Right forelimb (tissue), 1 donor: Measurements from ENCODE around the gene SLC22A25.
"Not testable (repeated sequence)": the region's sequence is repeated elsewhere in the genome, so short reads cannot be mapped to it uniquely, and the experiment has no call there.

Experiments used
- DNase-seq: peaks from one replicate; pipeline ENCODE4 v3.0.0-alpha.2; 2018

SLC22A25 gene

DNA sequence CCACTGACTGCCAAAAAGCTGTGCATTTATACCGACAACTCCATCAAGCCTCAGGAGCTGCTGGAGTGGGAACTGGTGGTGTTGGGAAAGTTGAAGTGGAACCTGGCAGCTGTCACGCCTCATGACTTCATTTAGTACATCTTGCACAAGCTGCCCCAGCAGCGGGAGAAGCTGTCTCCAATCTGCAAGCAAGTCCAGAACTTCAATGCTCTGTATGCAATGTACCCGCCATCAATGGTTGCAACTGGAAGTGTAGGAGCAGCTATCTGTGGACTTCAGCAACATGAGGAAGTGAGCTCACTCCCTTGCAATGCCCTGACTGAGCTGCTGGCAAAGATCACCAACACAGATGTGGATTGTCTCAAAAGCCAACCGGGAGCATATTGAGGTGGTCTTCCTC, at the start of gene SLC22A25:
TSS of gene SLC22A25 (minus strand) at position 67 of the 400 bp plus-strand sequence. CDS start 13,947 bp downstream, outside the sequence.
- DNase-seq: no peak

DNA sequence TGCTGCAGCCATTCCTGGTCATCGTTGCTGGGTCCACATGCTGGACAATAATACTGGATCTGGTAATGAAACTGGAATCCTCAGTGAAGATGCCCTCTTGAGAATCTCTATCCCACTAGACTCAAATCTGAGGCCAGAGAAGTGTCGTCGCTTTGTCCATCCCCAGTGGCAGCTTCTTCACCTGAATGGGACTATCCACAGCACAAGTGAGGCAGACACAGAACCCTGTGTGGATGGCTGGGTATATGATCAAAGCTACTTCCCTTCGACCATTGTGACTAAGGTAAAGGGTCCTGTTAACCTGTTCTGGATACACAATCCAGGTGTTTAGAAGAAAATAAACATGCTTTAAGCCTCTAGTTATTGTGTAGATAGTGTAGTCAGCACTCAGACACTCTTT, 46.9 kb upstream of the SLC22A25 start:
- DNase-seq: no peak

DNA sequence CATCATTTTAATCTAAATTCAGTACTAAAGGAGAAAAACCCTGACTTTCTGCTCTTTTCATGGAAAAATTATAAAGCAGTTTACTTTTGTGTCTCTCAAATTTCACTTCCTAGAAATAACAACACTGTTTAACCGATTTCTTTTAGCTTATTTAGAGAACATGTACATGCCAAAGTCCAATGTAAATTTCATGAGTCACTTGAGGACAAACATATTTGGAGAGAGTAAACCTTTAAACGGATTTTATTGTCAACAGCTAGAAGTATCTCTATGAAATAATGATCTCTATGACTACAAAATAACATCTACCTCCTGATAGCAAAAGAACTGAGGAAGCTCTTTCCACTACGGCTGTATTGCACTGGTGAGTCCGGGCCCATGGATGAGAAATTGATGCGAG, 46.3 kb upstream of the SLC22A25 start:
- DNase-seq: no peak

GRCh38 chr11:63282579-63282978, 39.2 kb upstream of the SLC22A25 start:
- DNase-seq: no peak

GRCh38 chr11:63280920-63281319, 37.5 kb upstream of the SLC22A25 start:
- no peak for DNase-seq

DNA sequence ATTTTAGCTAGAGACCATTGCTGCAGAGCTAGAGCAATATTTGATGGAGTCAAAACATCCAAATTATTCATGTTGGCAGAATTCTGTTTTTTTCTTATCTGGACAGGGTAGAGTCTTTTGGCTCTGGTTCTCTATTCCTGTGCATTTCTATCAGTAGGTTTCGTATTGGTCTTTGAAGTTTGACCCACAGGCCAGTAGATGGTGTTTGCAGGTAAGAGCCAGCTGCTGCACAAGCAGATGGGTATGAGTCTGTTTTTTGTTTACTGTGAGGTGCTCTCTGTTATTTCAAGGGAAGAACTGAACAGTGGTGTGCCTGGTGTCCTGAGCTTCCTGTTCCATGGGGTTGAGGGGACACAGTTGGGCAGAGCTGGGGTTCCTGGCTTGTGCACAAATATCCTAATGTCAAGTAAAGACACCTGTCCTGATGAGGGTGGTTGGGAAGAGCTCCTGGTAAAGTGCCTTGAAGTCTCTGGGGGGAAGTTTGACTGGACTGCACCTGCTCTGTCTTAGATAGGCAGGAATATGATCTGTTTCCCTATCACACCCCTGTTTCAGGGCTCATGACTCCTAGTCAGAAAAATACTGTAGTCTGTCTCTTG, 34.0 kb upstream of the SLC22A25 start:
- no peak for DNase-seq

GRCh38 chr11:63274776-63275175, 31.4 kb upstream of the SLC22A25 start:
- DNase-seq: no peak

DNA sequence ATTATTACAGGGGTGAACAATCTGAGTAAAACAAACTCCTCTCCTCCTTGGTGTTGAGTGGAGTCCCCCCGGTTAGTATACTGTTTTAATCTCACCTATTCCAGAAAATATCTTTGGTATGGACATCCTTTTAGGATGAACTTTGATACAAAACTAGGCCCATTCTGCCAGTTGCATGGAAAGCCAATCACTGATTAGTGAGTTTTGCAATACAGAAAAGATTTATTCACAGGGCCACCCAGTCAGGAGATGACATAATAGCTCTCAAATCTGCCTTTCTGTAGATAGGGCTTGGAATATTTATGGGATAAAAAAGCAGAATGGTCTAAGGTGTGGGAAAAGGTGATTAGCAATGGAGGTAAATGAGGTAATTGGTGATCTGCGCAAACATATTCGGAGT, 30.3 kb upstream of the SLC22A25 start:
- DNase-seq: no peak

DNA sequence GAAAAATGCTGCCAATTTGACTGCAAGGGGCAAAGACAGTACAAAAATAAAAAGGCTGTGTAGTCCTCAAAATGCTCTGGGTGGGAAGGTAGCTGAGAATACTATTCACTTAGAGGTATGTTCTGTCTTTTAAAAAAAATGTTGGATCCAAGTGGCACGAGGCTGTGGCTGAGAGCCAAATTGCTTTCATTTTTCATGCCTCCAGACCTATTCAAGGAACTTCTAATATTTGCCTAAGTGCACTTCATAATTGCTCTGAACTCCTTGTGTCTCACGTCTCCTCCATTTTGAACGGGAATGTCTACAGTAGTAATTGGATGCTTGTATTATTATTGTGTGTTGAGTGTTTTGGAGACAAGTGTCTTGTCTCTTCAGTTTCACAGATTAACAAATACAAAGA, 19.1 kb upstream of the SLC22A25 start:
- no peak for DNase-seq

DNA sequence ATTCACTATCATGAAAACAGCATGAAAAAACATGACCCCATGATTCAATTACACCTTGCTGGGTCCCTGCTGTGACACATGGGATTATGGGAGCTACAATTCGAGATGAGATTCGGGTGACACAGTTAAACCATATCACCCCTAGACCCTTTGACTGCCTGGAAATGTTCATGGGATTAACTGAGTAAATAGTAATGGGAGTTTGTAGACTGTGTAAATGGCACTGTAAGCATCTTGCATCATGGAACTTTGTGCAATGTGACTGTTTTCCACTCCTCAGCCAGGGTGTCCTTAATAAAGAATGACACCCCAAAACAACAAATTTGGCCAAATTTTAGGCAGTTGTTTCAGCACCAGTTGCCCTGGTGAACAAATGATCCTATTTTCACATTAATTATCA, 7.9 kb upstream of the SLC22A25 start:
- DNase-seq: no peak

GRCh38 chr11:63250162-63251050, 7.0 kb upstream of the SLC22A25 start:
- DNase-seq: no peak

GRCh38 chr11:63248966-63249365, 5.6 kb upstream of the SLC22A25 start:
- DNase-seq: no peak

GRCh38 chr11:63247237-63248002, 4.0 kb upstream of the SLC22A25 start:
- DNase-seq: not testable (repeated sequence)

- no peak for DNase-seq
These were observed 2.6 kb upstream of the SLC22A25 start for GRCh38 chr11:63246045-63246444.

- no peak for DNase-seq
These were observed 1.5 kb upstream of the SLC22A25 start for GRCh38 chr11:63244862-63245261.

DNA sequence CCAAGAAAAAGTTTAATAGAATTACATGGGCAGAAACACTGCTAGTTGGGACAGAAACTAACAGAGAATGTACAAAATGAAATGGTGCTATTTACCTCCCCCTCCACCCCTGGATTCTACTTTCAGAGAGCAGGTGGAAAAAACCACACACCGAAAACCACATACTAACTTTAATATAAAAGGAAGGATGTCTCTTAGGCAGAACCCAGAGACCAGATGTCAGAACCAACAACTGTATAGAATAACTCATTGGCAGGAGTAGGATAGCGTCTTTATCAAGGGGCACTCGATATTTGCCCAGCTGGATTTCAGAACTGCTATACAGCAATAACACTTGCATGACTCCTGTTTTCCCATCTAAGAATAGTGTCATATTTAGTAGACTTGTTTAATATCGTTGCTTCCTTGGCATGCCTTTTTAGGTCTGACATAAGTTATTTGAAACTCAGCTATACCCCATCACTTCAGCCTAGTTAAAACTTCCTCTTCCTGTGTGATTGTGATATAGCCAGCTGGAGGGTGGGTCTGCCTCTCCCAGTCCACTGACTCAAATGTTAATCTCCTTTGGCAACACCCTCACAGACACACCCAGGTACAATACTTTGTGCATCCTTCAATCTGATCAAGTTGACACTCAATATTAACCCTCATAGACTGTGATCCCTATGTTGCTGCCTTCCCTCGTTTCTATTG, 1.2 kb downstream of the SLC22A25 start:
- DNase-seq: no peak

DNA sequence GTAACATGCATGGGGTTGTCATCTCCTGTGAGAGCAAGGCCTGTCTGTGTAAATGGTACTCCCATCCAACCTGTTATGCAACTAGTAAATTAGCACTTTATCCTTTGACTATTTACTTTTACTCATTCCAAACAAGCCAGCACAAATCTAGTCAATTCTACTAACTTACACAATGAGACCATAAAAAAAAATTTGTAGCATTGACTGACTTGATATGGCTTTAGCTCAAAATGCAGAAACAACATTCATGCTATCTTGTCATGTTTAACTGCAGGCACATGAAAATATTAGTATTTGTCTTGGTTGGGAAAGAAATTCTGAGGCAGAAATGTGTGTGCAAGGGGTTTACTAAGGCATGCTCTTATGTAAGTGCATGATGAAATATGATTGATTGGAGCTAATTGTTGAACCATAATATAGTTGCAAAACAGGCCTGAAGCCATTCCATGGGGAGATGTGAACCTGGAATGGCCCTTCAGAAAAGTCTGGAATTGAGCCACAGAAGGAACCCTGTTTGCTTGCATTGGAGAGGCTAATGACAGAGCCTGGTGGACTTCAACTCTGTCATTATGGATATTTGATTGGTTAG, 2.5 kb downstream of the SLC22A25 start:
- DNase-seq: no peak

DNA sequence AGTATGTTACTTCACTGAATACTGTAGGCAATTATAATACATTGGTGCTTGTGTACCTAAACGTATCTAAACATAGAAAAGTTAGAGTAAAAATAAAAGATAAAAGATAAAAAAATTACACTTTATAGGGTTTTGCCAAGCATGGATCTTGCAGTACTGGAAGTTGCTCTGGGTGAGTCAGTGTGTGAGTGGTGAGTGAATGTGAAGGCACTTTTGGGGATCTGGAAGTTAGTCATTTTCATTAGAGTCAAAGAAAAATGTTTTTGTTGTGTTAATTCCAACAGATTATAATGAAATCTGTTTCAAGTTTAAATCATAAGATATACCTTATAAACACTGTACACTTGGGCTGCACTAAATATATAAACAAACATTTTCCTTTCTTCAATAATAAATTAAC, 3.3 kb downstream of the SLC22A25 start:
- DNase-seq: no peak

DNA sequence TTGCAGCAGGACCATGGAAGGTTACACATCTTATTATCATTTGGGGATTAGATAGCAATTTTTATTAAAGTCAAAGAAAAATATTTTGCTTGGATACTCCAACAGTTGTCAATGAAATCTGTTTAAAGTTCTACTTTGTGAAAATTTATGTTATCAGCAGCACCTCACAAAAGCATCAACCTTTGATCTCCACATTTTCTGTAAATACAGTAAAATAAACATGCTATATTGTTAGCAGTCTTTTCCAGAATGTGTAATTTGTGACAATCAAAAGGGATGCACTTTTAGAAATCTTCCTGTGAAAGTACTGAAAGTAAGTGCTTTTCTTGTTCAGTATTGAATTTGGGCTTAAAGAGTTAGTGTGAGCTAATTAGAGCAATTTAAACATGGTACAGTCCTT, 4.1 kb downstream of the SLC22A25 start:
- DNase-seq: no peak

DNA sequence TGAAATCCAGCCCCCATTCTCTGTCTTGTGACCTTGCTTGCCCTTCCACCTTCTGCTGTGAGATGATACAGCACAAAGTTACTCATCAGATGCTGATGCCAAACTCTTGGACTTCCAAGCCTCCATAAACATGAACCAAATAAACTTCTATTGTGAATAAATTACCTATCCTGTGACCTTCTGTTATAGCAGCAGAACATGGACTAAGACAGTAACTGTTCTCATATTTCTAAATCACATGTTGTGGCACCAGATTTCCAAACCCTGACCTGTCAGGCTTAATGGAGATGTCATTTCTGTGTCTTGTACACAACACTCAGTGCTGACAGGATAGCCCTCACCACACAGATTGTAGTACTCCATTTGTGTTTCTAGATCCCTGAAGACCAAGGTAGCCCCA, 6.0 kb downstream of the SLC22A25 start:
- no peak for DNase-seq

DNA sequence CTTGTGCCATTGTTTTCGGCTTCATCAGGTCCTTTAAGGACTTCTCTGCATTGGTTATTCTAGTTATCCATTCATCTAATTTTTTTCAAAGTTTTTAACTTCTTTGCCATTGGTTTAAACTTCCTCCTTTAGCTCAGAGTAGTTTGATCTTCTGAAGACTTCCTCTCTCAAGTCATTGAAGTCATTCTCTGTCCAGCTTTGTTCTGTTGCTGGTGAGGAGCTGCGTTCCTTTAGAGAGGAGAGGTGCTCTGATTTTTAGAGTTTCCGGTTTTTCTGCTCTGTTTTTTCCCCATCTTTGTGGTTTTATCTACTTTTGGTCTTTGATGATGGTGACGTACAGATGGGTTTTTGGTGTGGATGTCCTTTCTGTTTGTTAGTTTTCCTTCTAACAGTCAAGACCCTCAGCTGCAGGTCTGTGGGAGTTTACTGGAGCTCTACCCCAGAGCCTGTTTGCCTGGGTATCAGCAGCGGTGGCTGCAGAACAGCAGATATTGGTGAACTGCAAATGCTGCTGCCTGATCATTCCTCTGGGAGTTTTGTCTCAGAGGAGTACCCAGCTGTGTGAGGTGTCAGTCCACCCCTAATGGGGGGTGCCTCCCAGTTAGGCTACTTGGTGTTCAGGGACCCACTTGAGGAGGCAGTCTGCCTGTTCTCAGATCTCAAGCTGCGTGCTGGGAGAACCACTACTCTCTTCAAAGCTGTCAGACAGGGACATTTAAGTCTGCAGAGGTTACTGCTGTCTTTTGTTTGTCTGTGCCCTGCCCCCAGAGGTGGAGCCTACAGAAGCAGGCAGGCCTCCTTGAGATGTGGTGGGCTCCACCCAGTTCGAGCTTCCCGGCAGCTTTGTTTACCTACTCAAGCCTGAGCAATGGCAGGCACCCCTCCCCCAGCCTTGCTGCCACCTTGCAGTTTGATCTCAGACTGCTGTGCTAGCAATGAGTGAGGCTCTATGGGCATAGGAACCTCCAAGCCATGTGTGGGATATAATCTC, 7.6 kb downstream of the SLC22A25 start:
- DNase-seq: not testable (repeated sequence)
